ENCODE measurements around the gene CTCF.
A peak's percentile ranks its signal among the peaks of the same experiment; 100 is the strongest.

Gene CTCF

DNA sequence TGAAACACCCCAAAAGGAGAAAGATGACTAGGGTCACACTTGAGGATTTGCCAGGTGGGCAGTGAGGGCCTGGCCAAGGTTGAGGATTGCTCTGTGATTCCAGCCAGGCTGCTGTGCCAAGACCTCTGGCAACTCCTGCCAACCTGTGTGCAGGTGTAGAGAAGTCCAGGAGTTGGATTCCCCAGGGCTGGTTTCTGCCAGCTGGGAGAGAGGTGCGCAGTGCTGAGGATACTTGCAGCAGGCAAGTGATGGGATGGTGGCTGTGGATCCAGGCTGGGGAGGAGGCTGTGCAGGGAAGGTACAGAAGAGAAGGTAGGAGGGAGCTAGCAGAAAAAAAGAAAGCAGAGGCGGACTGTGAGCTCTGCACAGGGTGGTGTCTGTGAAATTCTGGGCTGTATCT, 27.1 kb upstream of the CTCF start:
- no peak for DNase-seq

DNA sequence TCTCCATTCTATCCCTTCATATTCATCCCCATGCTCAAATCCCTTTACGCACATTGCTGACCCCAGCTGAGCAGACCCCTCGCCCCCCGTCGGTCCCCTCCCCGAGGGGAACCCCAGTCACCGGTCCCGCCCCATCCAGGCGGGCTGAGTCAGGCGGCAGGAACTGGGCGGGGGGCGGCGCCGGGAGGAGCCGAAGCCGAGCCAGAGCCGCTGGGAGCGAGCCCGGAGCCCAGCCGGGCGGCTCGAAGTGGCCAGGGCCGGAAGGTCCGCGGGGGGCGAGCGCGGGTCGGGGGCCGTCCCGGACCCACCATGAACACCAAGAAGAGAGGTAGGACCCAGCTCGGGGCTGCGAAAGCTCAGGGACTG, 25.1 kb upstream of the CTCF start:
- DNase-seq: peak; percentile 12

DNA sequence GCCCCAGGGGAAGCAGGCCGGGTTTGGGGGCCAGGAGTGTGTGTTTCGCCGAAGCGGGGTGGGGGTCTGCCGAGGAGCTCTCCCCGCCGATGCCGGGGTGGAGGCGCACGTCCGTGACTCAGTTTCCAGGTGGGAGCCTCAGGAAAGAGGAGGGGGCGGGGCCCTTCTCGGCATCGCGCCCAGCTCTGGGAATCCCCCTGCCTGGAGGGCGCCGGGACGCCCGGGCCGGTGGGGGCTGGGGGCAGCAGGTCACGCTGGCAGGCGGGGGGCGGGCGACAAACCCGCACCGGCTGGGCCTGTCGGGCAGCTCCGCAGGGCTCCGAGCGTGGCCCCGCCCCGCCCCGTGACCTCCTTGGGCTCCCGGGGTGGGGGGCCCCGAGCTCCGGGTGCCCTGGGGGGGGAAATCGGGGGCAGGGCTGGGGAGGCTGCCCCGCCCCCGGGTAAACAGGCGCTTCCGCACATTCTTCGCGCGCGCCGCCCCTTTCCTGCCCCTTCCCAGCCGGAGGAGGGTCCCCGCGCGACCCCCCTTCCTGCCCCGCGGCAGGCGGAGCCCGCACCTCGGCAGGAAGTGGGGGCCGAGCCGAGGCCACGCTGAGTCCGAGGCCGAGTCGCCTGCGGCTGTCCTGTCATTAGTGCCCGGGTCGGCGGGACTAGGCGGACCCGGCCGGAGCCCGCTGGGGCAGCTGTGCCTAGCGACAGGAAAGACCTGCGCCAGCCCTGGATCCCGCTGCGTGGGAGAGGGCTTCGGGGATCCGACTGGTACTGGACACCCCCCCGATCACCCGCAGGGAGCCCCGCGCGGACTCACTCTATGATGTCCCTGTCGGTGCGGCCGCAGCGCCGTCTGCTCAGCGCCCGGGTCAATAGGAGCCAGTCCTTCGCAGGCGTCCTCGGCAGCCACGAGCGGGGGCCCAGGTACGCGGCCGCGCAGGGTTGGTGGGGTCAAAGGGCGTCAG, 24.4 kb upstream of the CTCF start:
- no peak for DNase-seq

DNA sequence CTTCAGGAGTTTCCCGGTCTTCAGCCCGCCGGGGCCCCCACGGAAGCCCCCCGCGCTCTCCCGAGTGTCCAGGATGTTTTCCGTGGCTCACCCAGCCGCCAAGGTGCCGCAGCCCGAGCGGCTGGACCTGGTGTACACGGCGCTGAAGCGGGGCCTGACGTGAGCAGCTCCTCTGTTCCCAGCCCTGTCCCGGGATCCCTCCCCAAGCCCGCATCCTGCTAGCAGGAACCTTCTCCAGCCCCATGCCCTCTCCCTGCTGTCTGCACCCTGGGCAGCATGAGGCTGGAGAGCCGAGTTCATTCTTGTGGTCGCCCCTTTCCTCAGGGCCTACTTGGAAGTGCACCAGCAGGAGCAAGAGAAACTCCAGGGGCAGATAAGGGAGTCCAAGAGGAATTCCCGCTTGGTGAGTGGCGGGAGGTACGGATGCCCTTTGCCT, 23.6 kb upstream of the CTCF start:
- DNase-seq: no peak

DNA sequence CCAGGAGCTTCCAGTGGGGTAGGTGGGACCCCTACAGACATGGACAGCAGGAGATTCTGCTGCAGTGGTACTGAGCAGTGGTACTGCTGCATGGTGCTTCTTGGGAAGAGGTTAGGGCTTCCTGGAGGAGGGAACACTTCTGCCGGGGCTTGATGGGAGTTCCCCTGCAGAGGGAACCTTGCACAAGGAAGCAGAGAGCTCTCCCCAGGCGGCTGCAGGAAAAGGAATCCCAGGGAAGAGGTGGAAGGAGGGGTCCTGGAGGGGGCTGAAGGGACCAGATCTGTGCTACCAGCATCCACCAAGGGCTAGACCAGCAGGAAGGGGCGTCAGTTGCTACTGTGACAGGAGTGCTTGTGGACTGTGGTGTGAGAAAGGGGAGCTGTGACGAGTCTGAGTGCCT, 23.1 kb upstream of the CTCF start:
- no peak for DNase-seq

DNA sequence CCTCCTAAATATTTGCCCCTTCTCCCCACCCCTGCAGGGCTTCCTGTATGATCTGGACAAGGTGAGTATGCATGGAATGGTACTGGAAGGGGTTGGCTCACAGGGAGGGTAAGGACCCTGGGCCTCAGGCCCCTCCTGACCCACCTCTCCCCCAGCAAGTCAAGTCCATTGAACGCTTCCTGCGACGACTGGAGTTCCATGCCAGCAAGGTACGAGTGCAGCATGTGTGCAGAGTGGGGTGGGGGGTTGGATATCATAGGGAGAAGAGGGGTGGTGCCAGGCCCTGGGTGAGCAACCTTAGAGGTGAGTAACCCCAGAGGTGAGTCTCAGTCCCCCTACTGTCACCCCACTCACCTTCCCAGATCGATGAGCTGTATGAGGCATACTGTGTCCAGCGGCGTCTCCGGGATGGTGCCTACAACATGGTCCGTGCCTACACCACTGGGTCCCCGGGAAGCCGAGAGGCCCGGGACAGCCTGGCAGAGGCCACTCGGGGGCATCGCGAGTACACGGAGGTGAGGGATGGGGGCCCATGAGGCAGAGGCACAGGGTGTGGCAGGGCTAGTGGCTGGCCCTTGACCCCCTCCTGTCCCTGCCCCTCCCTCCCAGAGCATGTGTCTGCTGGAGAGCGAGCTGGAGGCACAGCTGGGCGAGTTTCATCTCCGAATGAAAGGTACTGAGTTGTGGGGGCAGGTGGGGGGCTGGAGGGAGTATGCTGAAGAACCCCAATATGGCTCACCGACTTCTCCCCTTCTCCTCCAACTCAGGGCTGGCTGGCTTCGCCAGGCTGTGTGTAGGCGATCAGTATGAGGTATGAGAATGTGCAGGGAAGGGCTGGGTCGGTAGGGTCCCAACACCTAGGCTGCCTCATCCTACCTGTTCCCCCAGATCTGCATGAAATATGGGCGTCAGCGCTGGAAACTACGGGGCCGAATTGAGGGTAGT, 22.4 kb upstream of the CTCF start:
- no peak for DNase-seq

DNA sequence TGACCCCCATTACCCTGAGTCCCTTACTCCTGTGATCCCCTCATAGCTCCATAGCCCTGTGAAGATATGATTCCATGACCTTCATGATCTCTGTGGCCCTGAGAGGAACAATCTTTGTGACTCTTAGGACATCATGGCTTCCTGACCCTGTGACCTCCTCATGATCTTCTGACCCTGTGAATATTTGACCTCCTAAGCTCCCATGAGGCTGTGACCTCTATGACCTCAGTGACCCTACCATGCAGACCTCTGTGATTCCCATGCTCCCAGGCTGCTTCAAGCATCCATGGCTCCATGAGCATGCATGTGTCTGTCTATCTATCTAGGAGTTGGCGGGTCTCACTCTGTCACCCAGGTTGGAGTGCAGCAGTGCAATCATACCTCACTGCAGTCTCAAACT, 21.6 kb upstream of the CTCF start:
- no peak for DNase-seq

DNA sequence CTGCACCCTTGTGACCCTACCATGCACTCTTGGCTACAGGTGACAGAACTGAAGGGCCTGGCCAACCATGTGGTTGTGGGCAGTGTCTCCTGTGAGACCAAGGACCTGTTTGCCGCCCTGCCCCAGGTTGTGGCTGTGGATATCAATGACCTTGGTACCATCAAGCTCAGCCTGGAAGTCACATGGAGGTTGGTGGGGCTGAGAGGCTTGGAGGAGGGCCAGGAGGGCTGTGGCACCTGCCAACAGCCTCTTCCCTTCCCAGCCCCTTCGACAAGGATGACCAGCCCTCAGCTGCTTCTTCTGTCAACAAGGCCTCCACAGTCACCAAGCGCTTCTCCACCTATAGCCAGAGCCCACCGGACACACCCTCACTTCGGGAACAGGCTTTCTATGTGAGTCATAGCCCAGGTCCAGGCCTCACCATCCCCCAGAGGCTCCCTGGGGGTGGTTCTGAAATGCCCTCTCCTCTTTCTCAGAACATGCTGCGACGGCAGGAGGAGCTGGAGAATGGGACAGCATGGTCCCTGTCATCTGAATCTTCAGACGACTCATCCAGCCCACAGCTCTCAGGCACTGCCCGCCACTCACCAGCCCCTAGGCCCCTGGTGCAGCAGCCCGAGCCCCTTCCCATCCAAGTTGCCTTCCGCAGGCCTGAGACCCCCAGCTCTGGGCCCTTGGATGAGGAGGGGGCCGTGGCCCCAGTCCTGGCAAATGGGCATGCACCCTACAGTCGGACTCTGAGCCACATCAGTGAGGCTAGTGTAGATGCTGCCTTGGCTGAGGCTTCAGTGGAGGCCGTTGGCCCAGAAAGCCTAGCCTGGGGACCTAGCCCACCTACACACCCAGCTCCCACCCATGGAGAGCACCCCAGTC, 20.7 kb upstream of the CTCF start:
- no peak for DNase-seq

DNA sequence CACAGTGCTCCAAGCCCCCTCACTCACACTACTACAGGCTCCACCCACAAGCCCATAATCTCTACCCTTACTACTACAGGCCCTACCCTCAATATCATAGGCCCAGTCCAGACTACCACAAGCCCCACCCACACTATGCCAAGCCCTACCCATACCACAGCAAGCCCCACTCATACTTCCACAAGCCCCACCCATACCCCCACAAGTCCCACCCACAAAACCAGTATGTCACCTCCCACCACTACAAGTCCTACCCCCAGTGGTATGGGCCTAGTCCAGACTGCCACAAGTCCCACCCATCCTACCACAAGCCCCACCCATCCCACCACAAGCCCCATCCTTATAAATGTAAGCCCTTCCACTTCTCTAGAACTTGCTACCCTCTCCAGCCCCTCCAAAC, 19.9 kb upstream of the CTCF start:
- DNase-seq: no peak

DNA sequence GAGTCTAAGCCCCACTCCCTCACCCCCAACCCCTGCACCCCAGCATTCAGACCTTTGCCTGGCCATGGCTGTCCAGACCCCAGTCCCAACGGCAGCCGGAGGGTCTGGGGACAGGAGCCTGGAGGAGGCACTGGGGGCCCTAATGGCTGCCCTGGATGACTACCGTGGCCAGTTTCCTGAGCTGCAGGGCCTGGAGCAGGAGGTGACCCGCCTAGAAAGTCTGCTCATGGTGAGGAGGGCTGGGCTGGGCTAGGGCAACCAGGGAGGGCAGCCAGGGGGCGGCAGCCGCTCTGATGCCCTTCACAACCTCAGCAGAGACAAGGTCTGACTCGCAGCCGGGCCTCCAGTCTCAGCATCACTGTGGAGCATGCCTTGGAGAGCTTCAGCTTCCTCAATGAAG, 19.3 kb upstream of the CTCF start:
- no peak for DNase-seq

DNA sequence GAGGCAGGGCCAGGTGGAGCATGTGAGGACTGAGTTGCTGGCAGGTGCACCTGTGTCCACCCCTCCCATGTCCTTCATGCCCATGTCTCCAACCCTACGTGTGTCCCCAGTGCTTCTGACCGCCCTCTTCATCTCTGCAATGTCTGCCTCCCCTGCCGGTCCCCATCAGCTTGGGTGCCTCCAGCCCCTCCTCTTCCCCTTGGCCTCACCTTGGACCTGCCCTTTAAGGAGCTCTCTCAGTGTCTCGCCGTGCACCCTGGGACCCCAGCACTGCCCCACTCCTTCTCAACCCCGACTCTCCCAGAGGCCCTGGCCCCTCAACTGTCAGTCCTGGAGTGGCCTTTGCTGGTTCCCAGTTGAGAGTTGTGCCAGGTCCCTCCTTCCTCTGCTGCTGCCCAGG, 18.7 kb upstream of the CTCF start:
- DNase-seq: no peak

DNA sequence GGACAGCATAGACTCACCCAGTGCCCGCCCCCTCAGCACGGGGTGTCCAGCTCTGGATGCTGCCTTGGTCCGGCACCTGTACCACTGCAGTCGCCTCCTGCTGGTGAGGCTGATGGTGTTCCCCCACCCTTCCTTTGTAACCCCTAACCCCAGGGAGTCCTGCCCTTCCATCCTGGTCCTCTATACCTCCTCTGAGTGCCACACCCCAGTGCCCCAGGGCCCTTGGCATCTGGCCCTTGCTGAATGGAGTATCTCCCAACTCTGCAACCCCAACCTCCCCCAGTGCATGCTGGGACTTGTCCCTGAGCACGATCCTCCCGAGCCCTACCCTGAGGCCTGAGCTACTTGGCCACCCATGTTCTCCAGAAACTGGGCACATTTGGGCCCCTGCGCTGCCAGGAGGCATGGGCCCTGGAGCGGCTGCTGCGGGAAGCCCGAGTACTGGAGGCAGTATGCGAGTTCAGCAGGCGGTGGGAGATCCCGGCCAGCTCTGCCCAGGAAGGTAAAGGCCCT, 17.9 kb upstream of the CTCF start:
- no peak for DNase-seq

DNA sequence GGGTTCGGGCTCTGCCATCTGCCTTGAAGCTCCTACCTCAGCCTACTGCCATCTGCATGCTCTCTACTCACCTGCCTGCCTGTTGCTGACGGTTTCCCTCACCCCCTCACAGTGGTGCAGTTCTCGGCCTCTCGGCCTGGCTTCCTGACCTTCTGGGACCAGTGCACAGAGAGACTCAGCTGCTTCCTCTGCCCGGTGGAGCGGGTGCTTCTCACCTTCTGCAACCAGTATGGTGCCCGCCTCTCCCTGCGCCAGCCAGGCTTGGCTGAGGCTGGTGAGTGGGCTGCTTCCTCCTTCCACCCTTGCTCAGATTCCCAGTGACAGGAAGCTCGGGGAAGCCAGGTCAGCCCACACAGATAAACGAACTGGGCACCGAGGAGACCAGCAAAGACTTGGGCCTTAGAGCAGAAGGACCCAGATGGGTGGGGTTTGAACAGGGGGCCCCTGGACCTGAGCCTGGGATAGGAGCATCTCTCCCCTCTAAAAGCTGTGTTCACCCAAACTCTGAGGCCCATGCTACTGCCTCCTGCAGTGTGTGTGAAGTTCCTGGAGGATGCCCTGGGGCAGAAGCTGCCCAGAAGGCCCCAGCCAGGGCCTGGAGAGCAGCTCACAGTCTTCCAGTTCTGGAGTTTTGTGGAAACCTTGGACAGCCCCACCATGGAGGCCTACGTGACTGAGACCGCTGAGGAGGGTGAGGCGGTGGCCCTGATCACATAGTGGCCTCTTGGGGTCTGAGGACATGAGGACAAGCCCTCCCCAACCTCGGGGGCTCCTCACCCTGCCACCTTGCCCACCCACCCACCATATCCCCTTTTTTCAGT, 17.3 kb upstream of the CTCF start:
- no peak for DNase-seq

DNA sequence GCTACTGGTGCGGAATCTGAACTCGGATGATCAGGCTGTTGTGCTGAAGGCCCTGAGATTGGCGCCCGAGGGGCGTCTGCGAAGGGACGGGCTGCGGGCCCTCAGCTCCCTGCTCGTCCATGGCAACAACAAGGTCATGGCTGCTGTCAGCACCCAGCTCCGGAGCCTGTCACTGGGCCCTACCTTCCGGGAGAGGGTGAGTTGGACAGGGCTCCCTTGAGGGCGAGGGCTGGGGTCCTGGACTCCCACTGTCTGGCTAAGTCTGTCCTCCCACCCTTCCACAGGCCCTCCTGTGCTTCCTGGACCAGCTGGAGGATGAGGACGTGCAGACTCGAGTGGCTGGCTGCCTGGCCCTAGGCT, 16.7 kb upstream of the CTCF start:
- DNase-seq: no peak

DNA sequence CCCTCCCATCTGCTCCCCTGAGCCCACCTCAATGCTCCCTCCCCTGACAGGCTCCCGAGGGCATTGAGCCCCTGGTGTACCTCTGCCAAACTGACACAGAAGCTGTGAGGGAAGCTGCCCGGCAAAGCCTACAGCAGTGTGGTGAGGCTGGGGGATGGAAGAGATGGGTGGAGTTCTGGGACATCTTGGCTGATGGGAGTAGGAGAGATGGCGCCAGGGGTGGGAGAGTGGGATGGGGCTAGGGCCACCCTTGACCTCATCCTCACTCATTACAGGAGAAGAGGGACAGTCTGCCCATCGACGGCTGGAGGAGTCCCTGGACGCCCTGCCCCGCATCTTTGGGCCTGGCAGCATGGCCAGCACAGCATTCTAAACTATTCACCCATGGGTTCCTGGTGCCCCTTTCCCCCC, 16.2 kb upstream of the CTCF start:
- no peak for DNase-seq

DNA sequence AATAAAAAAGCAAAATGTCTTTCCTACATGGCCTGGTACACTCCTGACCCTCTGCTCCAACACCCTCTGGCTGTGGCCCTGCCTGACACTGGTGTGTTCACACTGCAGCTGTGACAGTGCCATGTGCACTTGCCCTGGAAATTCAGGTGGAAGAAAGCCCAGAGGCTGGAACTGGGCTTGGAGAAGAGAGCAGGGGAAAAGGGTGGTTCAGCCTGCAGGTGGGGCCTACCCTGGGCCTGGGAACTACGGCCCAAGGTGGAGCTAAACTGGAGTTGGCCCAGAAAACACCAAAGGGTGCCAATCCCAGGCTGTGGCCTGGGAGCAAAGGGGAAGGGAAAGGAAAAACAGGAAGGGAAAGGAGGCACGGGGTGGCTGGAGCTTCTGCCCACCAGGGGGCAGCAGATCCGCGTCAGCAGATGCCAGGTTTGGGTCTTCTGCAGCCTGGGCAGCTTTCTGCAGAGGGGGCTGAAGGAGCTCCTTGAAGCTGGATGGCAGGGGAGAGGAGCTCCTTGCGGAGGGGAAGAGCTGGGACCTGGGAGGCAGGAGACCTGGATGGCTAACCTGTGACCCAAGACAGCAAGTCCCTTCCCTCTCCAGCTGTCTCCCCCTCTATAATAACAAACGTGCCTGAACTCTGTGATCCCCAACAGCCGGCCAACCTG, 15.4 kb upstream of the CTCF start:
- peak; percentile 56 for DNase-seq

DNA sequence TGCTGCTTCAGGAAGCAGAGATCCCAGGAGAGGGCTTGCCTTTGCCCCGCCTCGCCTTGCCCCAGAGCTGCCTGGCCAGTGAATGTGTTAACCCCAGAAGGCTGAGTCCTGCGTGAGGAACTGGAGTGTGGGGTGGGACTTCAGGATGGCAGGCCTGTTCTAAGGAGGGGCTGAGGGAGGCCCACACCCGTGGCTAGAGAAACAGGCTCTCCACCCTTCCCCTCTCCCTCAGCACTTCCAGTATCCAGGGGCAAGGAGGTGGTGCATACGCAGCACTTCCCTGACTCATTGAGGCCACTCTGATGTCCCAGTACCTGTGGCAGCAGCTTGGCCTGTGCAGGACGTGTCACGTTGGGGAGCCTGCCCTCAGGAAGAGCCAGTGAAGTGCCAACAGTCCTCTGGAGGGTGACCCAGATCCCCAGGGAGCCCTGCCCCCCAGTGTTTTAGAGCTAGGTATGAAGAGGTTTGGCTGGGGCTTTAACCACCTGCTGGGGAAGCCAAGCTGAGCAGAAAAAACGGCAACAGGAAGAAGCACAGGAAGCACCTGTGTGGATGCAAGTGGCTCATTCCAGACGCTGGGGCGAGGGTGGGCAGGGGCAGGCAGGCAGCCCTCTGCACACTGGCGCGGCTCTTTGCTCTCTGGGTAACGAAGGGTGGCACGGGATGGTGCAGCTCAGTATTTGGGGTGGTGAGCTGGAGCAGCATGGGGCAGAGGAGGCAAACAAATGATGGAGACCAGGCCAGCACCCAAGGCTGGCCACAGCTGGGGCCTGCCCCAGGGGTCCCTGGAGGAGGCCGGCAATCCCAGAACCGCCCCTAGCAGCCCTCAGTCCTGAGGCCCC, 14.7 kb upstream of the CTCF start:
- DNase-seq: peak; percentile 15

DNA sequence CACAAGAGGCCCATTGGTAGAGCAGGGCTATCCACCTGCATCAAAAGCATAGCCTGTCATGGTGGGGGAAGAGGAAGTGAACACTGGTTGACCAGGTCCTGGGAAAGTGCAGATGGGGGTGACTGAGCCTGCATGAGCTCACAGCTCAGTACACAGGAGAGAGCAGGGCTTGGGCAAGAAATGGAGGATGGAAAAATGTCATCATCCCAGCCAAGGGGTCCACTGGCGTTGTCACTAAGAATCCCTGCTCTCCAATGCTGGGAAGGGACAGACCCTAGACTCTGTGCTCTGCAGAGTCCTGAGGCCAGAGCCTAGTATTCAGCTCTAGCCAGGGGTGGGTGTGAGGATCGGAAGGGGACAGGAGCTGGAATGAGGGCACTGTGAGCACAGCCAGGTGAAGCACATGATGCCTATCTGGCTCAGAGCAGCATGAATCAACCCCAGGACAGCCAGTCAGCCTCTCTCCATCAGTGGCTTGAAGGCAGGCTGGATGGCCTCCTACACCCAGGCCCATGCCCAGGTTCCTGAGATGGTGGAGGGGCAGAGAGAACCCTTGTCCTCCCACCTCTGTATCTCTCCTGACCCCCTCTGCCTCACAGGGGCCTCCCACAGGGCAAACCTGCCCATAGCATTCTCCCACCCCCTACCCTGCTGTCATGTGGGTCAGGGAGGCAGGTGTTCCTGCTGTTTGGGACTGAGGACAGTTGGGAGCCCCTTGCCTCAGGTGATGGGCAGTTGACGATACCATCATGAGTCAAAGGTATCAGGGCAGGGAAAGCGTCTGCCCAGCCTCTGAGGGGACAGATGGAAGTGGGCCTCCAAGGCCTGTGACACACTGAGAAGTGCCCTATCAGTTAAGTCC, 13.8 kb upstream of the CTCF start:
- no peak for DNase-seq

DNA sequence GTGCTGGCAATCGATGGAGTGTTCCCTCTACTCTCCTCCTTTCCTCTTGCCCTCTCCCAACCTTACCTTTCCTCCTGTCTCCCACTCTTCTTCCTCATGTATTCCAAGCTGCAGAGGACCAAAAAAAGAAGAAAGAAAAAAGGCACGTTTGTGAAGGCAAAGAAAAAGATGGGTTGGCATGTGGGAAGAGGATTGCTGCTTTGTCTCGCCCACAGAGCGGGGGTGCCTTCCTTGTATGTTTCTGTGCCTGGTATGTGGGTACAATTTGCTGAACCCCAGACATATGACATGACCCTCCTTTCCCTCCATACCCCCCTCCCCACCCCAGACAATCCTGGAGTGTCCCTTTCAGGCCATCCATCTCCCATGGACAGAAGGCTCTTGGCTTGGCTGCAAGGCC, 13.1 kb upstream of the CTCF start:
- DNase-seq: no peak

Measured in NCI-H345 (cell line).